Fibroblast of skin of back (primary cell): Measurements from ENCODE around the gene SOX9. TPM values are rescaled to one million over a fixed set of nuclear protein-coding genes. Genes with fewer than 3 reads are reported as not detected.

Source experiments
- DNase-seq: peaks from one replicate; pipeline ENCODE4 v3.0.0-alpha.2; 2013
- polyA plus RNA-seq, 2 experiments: library from polyadenylated mRNA; unstranded; fragments of 120-200 nt; gene quantifications; one replicate each; pipeline ENCODE4 v1.2.1, GENCODE V29; 2013; ENCODE audit not compliant: insufficient read length in 2 of 2

The SOX9 gene
- 0.22 TPM for polyA plus RNA-seq (2013, experiment 1 of 2; ENCODE audit: insufficient read length)
- polyA plus RNA-seq (2013, experiment 2 of 2; ENCODE audit: insufficient read length): 0.12 TPM

DNA sequence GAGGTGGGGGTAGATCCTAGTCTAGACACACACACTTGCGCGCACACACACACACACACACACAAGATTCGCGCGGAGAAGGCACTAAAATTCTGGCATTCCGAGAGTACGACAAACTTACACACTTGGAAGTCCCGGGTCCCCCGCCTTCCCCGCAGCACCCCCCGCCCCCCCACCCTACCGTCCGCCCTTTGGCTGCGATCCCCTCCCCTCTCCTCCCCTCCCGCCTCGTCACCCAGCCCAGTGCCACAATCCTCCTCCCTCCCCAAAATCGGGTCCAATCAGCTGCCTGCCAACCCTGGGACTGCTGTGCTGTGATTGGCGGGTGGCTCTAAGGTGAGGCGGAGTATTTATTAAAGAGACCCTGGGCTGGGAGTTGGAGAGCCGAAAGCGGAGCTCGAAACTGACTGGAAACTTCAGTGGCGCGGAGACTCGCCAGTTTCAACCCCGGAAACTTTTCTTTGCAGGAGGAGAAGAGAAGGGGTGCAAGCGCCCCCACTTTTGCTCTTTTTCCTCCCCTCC, at the start of gene SOX9:
Gene SOX9, plus strand, starts transcription at position 379 of the 522 bp plus-strand sequence. CDS start 372 bp downstream, outside the sequence.
- peak; percentile 77 for DNase-seq

DNA sequence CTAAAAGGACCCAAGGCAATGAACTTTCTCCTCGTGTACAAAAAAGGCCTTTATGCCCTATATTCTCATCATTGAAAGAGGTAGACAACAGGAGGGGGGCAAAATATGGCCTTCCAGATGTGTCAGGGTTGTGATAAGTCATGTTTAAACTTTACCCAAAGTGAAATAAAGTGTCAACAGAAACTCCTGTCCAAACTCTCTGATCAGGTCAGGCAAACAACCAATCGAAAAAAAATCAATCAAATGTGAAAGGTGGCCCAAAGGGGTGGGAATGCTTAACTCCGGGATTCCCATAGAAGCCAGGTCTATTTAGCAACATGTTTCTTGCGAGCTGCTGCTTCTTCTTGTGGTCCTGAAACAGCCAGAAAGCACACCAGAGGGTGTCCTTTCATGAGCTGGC, 49.5 kb upstream of the SOX9 start:
- no peak for DNase-seq

DNA sequence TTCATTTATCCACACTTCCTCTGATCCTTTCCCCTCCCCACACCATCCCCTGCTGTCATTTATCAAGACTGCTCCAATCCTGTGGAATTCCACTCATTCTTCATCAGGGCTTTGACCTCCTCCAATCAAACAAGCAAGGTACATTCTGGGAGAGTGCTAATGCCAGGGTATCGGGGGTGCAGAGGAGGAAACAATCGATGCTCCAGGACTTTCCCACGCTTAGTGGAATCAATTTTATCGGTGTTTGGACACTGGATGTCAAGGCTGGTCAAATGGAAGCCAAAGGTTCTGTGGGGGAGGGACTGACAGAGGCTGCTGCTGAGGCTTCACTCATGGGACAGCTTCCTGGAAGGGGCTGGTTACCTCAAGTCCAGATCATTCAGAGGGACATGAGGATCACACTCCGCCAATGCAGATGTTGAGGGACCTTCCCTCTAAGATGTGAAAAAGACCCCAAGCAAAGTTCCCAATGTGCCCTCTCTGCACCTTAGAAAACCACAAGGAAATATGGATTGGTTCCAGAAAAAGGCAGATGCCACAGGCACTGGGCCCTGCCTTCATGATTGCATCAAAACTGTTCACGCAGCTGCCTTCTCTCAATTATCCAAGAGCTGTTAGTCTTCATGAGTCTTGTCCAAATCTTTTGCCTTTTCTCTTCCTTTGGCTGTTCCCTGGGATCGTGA, 44.7 kb upstream of the SOX9 start:
- DNase-seq: no peak

DNA sequence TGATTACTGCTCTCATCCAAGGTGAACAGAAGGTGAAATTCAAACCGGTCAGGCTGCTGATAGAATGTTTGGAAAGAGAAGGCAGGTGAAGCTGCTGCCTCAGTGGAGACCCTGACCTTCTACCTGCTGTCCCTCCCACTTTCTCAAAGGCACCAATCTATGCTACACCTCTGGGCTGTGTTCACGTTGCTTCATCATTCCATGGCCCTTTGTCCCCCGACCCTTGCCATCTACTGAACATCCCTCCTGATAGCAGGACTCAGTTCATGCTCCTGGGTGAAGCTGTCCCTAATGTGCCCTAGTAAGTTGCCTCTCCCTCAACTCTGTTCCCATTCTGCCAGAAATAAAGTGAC, 44.2 kb upstream of the SOX9 start:
- no peak for DNase-seq

DNA sequence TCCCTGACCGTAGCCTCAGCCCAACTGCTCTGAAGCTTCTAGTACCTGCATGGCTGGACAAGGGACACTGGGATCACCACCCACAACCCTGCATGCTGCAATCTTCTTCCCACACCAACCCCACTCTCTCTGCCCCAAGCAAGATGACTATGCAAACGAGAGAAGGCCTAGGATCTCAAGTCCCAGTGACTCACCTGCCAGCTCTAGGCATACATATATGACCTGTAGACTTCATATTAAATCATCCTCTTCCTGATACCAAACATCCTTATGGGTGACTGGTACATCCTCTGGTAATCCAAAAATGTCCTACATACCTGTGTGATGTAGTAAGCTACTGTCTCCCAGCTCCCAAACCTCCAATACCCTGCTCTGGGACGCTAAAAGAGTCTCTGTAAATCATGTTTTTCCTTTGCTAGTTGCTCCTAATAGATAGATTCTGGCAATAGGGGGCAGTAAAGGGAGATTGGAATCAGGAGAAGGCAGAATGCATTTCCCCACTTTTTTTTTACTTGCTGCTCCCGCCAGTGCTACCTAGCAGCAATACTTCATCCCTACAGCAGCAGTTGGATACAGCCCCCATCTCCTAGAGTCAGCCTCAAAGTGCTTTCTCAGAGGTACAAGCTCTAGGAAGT, 43.4 kb upstream of the SOX9 start:
- no peak for DNase-seq

DNA sequence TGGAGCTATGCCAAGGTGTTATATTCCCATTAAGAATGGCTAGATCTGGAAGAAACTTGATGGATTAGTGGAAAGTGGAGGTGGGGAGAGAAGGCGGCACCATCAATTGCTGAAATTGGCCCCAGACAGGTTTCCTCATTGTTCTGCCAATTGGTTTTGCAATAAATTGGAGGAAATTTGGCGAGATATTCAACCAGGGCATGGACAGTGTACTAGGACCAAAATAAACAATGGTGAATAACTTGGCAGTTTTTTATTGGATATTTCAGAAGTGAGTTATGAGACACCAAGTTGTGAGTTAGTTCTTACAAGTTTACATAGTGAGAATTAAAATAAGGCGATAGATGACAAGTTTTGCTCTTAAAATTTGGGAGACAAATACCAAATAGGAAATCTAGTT, 41.1 kb upstream of the SOX9 start:
- no peak for DNase-seq

DNA sequence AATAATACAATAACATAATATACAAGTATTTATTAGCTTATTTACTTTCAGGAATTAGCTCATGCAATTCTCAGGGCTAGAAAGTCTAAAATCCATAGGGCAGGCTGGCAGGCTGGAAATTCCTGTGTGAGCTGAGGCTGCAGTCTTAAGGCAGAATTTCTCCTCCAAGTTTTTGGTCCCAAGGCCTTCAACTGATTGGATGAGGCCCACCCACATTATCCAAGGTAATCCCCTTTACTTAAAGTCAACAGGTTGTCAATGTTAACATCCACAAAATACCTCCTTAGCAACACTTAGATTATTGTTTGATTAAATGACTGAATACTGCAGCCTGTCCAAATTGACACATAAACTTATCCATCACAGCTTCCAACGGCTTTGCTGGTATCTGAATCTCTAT, 32.9 kb upstream of the SOX9 start:
- no peak for DNase-seq

DNA sequence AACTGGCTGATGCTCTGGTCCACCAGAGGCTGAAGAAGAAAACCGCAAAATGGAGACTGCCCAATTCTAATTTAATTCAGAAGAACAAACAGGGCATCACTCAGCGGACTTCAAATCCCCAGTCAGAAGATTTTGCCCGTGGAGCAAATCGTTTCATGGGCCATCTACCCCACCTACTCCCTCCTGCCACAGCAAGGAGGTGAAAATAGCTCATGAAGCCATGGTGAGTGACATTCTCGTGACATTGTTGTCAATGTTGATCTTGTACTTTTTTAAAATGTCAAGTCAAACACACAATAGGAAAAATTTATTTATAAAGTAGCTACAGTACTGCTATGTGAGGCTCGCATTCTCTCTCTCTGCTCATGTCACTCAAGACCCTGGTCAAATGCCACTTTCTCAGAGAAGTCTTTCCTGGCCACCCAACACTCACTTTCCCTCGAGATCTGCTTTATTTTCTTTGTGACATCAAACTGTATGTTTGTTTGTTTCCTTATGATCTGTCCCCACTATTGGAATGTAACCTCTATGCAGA, 31.3 kb upstream of the SOX9 start:
- no peak for DNase-seq

DNA sequence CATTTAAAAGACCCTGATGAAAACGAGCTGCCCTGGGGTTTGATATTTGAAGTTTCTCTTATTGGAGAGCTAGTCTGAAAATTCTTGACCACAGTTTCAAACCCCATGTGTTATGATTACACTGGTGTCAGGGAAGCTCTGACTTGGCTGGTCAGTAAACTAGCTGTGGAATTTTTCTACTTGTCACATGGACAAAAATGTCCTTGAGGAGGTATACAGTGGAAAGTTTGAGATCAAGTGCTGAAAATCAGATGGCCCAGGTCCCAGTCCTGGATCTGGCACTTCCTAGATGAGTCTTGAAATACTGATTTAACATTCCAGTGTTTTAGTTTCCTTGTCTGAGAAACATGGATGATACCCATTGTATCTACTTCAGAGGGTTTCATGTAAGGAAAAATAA, 30.7 kb upstream of the SOX9 start:
- no peak for DNase-seq

DNA sequence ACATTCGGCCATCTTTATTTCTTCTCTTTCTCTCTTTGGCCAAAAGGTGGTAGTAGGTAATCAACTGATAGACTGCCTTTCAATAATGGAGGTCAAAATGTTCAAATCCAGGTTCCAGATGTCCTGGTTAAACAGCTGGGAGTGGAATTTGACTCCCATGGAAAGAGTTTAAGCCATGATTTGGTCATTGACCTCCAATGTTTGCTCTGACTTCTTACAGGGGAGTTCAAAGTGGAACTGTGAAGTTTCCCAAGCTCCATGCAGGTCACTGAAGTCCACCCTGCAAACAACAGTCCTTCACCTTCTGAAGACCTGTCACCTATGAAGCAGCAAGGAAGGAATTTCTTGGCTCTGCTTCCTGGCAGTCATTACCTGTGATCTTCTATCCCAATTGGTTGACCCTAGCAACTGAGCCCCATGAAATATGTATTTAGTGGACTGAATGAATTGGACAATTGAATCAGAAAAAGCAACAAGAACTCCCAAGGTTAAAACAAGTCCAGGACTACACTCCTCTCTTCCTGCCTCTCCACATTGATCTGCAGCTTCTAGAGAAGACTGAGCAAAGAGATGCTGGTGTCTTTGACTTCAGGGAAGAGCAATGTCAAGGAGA, 28.0 kb upstream of the SOX9 start:
- no peak for DNase-seq

DNA sequence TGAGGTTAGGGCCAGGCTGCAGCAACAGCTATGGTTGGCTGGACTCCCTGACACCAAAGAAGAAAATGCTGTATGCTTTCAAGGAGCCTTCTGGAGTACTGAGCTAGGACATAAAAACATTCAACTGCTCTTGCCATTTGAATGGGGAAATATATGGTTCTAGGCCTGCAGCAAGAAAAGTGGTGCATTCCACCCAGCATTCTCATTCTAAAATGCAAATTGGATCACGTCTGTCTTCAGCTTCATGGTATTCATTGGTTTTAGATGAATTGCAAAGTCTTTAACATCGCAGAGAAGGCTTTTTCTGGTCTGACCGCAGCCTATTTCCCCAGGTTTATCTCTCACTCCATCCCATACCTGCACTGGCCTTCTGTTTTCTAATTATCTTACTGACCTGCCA, 27.1 kb upstream of the SOX9 start:
- DNase-seq: no peak

DNA sequence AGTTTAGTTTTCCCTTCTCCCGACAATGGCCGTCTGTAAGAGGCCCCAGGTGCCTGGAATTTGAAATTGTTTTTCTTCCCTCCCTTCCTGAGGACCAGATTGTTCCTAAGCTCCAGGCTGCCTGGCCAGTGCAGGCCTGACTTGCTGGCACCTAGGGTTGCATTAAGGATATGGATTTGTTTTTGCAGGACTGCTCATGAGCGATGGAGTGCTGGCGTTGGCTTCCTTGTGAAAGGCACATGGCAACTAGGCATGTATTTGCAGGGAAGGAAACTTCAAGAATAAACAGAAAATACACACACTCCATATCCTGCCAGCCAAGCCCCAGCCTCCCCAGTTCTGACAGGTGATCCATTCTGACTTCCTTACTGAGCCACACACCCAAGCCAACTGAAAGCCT, 25.5 kb upstream of the SOX9 start:
- no peak for DNase-seq

DNA sequence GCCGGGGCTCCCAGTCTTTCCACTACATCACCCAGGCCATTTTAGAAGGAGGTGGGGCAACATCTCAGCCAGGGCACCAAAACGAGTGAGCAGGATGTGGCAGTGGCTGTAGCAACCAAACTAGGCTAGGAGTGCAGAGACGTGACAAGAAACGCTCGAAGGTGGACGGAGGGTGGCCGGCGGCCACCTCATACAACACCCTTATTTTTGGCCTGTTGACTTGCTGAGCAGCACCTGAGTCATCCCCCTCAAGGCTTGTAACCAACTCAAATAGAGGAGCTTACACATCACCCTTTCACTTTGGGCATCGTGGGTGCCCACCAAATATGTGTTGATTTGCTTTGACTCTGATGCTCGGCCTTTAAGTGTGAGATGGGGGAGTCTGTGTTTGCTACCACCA, 23.7 kb upstream of the SOX9 start:
- DNase-seq: no peak

DNA sequence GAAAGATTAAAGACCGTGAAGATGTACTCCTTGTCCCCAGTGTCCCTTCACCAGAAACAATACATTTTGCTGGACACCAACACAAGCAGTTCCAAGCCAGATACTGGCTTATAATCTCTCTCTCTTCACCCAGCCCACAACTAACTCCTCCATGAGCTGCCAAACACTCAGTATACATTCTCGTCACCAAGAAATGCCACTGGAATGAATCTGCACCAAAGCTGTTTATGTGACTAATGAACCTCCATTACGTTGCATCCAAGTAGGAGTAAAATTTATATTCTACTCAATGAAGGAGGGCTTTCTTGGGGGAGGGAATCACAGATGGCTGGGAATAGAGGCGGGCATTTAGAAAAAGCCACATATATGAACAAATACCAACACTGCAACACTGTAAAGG, 20.9 kb upstream of the SOX9 start:
- no peak for DNase-seq

DNA sequence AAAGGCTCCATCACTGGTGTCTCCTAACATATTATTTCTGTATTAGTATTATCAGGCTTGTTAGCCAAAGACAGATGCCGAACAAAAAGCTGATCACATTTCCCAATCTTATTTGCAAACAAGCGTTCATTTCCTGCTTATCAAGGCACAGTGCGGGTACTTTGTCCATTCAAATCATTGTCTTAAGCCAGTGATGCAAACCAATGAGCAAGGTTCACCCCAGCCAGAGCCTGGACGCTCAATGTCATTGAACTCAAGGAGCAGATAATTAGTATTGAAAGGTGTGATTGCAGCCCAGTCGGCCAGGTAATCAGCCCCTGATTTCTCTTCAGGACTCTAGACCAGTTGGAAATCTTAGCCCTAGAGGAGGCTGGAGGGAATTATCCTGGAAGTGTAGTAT, 20.4 kb upstream of the SOX9 start:
- DNase-seq: no peak

DNA sequence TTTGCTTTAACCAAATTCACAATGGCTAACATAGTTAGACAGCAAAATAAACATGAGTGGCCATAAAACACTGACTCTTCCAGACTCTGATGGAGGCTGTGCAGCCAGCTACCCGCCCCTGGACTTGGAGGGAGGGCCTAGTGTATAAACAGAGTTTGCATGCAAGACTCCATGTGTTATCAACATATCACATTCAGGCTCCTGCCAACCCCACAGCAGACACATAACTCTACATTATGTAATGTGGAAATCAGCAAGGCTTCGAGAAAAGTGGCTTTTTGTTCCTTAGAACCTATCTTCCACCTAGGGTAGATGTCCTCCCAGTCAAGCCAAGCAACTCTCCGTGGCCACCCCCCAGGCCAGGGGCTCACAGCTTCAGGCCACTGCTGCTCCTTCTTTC, 19.3 kb upstream of the SOX9 start:
- DNase-seq: no peak

DNA sequence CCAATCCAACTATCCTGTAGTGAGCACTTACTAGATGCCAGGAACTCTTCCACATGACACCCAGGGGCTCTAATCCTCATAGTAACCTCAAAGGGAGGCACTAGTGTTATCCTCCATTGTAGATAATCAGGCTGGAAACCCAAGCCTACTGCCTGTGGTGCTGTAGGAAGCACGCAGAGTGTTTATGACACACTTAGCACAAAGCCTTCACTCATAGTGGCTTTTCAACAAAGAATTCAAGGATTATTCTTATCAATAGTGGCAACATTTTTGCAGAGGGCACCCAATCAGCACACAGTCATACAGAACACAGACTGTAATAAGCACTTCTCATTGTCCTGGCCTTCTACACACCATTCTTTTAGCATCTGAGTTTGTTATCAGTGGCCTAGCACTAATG, 18.5 kb upstream of the SOX9 start:
- no peak for DNase-seq

DNA sequence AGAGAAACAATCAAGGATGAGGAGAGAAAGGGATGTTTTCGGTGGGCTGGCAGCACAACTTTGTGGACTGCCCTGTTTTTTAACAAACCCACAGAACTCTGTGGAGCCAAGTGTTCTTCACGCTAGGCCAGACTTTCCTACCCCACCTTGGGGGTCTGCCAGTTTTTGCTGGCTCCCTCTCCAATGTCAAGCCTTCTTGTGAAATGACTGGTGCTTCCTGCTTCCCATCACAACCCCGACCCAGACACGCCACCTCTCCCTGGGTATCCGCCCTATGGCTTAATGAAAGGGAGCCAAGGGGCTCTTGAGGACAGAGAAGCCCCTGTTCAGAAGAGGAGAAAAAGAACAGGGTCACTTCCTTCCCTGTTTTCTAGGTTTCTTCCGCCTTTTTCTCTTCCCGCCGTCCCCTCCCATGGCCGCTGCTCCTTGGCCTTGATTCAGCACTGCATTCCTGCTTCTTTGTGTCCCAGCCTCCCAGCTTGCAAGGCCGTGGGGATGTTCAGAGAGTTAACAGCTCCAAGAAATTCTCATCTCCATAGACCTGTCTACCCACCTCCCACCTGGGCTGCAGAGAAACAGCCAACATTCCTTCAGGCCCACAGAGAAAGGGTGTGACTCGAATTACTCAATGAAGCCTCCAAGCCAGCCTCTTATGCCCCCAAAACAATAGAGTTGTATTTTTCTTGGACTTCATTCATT, 16.5 kb upstream of the SOX9 start:
- no peak for DNase-seq

DNA sequence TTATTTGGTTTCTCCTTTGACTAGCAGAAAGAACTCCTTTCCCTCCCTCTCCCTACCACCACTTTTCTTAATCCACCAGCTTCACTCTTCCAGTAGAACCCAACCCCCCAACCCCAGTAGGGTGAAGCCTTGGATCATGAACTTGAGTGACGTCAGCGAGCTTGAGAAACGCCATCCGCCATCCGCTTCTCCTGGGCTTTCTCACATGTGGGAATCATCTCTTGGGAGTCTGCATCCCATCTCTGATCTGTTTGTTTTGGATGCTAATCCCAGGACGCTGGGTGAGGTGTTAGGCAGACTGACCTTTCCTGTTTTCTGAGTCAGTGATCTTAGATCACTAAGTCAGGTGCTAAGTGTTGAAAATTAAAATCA, 16.0 kb upstream of the SOX9 start:
- DNase-seq: no peak

DNA sequence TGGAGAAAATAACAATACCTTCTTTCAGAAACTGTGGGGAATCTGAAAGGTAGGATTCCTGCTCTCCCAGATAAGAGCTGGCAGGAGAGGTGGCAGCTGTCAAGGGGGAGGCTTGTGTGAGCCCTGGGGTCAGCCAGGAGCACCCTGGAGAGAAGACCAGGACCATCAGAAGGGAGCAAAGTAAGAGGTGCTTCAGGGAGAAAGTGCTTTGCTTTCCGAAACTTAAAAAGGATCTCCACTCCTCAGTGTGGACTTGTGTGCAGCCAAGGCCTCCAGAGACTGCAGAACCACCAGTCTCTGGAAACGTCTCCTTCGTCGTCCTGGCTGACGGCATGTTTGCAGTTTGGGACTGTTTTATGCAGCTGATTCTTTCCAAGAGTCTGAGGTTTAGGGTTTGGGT, 13.7 kb upstream of the SOX9 start:
- no peak for DNase-seq

DNA sequence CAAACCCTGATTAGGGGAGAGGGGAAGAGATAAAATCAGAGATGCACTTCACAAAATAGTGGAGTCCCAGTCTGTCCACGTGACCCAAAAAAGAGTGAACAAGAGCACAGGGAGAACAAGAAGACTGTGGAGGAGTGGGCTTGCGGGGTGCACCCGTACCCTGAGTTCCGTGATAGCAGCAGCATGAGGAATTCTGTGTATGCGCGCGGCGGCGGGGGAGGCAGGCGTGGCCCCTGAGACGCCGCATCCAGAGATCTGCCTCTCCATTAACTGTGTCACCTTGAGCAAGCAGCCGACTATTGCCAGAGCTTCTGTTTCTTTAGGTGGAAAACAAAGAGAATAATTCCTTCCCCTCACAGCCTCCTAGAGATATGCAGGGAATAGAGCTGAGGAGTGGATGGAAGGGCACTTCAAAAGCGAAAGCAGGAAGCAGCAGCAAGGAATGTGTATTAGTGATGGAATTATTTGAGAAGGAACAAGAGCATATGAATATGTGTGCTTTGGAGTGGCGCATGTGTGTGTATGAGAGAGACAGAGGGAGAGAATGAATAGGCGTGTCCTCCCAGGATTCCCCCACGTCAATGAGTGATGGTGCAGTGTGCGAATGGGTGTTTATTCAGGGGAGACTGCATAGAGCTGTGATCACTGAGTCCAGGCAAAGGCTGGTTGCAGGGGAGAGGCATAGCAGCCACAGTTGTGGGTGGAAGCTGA, 10.4 kb upstream of the SOX9 start:
- no peak for DNase-seq

DNA sequence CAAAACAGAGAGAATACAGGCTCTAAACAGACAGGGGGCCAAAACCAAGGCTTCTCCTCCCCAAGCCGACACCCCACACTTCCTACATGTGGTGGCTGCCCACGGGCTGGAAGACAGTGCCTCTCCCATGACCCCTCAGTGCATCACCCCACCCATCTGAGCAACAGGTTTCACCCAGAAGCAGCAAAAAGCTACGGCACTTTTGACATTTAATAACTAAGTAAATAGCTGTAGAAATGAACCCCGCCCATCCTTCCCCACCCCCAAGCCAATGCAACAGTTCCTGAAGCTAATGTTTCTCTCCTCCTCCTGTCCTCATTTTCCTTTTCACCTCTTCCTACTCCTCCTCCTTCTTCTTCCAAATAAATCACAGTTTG, 9.9 kb upstream of the SOX9 start:
- DNase-seq: no peak
